WERI-Rb-1 (cell line): Measurements from ENCODE around the gene LKAAEAR1.

Experiments
- DNase-seq: peaks from one replicate; pipeline ENCODE4 v3.0.0-alpha.2; 2020
- H3K27ac ChIP-seq: fragments of 250-450 bp; sonication (Bioruptor Pico); 2 replicates; pipeline ENCODE4 v1.5.1; 2020; ENCODE audit warnings: mild to moderate bottlenecking, moderate library complexity
- H3K27me3 ChIP-seq: fragments of 250-450 bp; sonication (Bioruptor Pico); 2 replicates; pipeline ENCODE4 v1.5.1; 2021; ENCODE audit warnings: mild to moderate bottlenecking, low read depth, moderate library complexity; ENCODE audit not compliant: insufficient read depth, severe bottlenecking
- H3K36me3 ChIP-seq: fragments of 250-450 bp; sonication (Bioruptor Pico); 2 replicates; pipeline ENCODE4 v1.5.1; 2020; ENCODE audit warnings: mild to moderate bottlenecking, moderate library complexity
- H3K4me3 ChIP-seq: 2 replicates; pipeline ENCODE4 v1.5.1; 2011; ENCODE audit warnings: low read depth, mild to moderate bottlenecking, control low read depth, low read length
- H3K9me3 ChIP-seq: fragments of 250-450 bp; sonication (Bioruptor Pico); 2 replicates; pipeline ENCODE4 v1.5.1; 2021; ENCODE audit warnings: mild to moderate bottlenecking, moderate library complexity; ENCODE audit not compliant: severe bottlenecking
- CTCF ChIP-seq: IDR thresholded peaks from 2 replicates; pipeline ENCODE4 v1.5.1; 2011; ENCODE audit warnings: low read depth, mild to moderate bottlenecking, control low read depth, inconsistent platforms, low read length

The LKAAEAR1 gene

GRCh38 chr20:64055893-64056638, 28.1 kb downstream of the LKAAEAR1 start:
- no peak for TF ChIP-seq CTCF
- no peaks in the 10 kb centered on the region for H3K9me3 ChIP-seq
- DNase-seq: no peak
- H3K27ac ChIP-seq: no peak overlapping the region
- H3K36me3 ChIP-seq: no peaks in the 10 kb centered on the region
- H3K4me3 ChIP-seq: no peak overlapping the region
- H3K27me3 ChIP-seq: no peaks in the 10 kb centered on the region

GRCh38 chr20:64055396-64055892, 28.8 kb downstream of the LKAAEAR1 start:
- Histone ChIP-seq H3K36me3 (no peaks in the 10 kb centered on the region), H3K4me3 (no peak overlapping the region), H3K9me3 (no peaks in the 10 kb centered on the region), H3K27me3 (no peaks in the 10 kb centered on the region), H3K27ac (no peak overlapping the region)
- no peak for TF ChIP-seq CTCF
- no peak for DNase-seq

- Histone ChIP-seq H3K36me3 (no peaks in the 10 kb centered on the region), H3K27ac (peak overlapping the region; percentile 61), H3K4me3 (no peak overlapping the region), H3K27me3 (no peaks in the 10 kb centered on the region), H3K9me3 (no peaks in the 10 kb centered on the region)
- peak; percentile 48 for TF ChIP-seq CTCF
- peak; percentile 65 for DNase-seq
Observed at GRCh38 chr20:64053841-64054661, 30.1 kb downstream of the LKAAEAR1 start.

- TF ChIP-seq CTCF: no peak
- Histone ChIP-seq H3K9me3 (no peaks in the 10 kb centered on the region), H3K27ac (peak overlapping the region; percentile 61; the same call in 1 of the 2 replicates), H3K36me3 (no peaks in the 10 kb centered on the region), H3K4me3 (no peak overlapping the region), H3K27me3 (no peaks in the 10 kb centered on the region)
- no peak for DNase-seq
Observed at GRCh38 chr20:64052987-64053840, 31.0 kb downstream of the LKAAEAR1 start.

- H3K4me3 ChIP-seq: no peak overlapping the region
- no peak for TF ChIP-seq CTCF
- H3K27ac ChIP-seq: no peak overlapping the region
- no peaks in the 10 kb centered on the region for H3K27me3 ChIP-seq
- no peaks in the 10 kb centered on the region for H3K9me3 ChIP-seq
- H3K36me3 ChIP-seq: no peaks in the 10 kb centered on the region
- DNase-seq: no peak
Observed at GRCh38 chr20:64052326-64052722, 31.9 kb downstream of the LKAAEAR1 start.
